Anterior cingulate cortex (tissue), 58 donors: ENCODE results near the gene PALD1.
"Not testable (repeated sequence)": the region's sequence is repeated elsewhere in the genome, so short reads cannot be mapped to it uniquely, and the experiment has no call there.

ENCODE experiments used
- DNase-seq, 58 donors: peaks; one replicate each; lab custom pipeline; 2025; lab: John Stamatoyannopoulos, UW

Gene PALD1

GRCh38 chr10:70596860-70597809, 118.6 kb downstream of the PALD1 start:
- DNase-seq = no peak

DNA sequence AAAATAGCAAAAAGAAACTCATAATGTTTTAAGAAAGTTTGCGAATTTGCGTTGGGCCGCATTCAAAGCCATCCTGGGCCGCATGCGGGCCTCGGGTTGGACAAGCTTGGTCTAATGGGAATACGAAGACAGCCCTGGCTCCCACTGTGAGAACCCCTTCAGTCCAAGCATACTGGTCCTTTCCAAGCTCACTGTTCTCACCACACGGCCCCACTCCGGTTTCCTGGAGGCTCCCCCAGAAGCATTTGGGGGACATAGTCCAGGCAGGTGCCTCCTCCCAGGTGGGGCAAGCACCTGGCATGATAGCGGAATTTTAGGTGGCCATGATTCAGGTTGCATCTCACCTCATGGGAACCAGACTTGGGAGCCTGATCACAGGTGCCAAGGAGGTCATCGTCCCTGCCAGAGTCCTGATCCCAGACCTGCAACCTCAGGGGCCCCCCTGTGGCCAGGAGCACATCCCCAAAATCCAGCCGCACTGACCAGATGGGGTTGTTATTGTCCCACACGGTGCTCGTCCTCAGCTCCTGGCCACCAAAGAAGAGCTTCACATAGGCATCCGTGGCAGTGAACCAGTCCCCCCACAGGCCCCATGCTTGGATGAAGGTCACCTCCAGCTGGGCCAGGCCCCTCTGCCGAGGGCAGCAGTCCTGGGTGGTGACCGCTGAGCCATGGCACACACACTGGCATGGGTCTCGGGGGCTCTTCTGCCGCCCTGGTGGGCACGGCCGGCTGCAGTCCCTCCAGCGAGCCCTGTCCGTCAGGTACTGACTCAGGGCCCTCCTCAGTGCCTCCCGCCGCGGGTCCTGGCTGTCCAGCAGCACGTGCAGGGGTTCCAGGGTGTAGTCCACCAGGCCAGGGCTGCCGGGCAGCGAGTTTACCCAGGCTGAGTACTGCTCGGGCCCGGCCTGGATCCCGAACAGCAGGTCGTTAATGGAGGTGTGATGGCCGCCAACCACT, 119.6 kb downstream of the PALD1 start:
- no peak for DNase-seq

- no peak for DNase-seq
Observed at GRCh38 chr10:70598857-70599295, 120.3 kb downstream of the PALD1 start.

- DNase-seq = no peak
Observed at GRCh38 chr10:70599319-70599718, 120.8 kb downstream of the PALD1 start.

DNA sequence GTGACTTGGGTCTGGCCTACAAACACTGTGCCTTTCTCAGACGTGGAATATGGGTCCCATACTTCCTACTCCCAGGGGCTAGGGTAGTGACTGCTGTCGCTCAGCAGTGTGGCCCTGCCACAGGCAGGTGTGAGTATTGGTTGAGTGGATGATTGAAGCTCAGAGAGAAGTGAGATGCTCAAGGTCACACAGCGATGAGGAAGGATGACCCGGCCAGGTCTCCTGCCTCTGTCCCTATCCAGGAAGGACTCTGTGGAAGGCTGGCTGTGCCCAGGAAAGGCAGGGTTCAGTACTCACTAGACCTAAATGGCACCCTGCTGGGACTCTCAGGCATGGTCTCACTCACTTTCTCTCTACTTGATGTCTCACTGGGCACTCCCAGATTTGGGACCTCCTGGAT, 121.2 kb downstream of the PALD1 start:
- no peak for DNase-seq

DNA sequence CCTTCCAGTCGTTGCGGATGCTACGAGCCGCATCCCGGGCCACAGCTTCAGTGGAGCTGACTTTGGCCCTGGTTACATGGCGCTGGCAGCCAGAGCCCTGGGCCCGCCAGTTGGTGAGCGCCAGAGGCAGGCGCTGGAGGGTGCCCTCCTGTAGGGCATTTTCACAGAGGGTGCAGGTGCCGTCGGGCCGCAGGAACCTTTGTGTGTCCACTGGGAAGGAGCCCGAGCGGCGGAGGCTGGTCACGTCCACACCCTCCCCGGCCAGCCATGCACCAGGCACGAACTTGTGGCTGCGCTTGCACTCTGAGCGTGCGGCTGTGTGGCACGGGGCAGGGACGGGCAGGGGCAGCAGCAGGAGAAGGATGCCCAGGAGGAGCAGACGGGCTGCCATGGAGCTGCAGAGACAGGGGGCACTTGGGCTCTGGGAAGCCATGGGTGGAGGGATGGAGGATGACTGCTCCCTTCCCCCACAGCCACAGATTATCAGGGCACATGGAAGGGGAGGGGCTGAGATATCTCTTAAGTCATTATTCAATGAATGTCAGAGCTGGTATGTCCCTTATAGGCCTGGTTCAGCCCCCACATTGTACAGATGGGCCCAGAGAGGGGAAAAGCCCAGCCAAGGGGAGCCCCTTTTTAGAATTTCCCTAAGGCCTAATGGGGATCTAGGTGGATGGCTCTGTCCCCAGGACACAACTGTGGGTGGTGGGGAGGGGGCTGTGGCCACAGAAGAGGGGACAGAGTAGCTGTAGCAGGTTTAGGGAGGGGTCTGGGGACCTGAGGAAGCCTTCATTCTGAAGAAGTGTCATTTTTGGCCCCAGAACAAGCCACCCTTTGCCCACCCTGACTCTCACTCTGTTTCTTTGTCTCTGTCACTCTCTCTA, 122.2 kb downstream of the PALD1 start:
- DNase-seq = no peak

DNA sequence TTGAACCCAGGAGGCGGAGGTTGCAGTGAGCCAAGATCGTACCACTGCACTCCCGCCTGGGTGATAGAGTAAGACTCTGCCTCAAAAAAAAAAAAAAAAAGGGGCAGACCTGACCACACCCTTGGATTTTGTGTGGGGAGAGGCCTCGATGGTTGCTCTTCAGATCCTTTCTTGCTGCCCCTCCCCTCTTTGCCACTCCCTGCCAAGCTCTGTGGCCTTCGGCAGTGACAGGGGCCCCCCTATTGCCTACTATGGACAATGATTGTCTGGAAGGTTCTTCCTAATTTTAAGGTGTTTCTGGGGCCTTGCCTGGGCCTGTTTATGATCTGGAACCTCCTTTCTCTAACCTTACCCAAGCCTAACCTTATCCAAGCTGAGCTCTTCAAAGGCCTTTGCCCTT, 123.2 kb downstream of the PALD1 start:
- DNase-seq = no peak

GRCh38 chr10:70602665-70603448, 124.3 kb downstream of the PALD1 start, which contains the start of gene PRF1:
PRF1 (minus strand) TSS chr10:70602741; CDS start chr10:70600902, 1,839 bp downstream.
- no peak for DNase-seq

- no peak for DNase-seq
Observed at GRCh38 chr10:70603449-70603801, 124.9 kb downstream of the PALD1 start.

DNA sequence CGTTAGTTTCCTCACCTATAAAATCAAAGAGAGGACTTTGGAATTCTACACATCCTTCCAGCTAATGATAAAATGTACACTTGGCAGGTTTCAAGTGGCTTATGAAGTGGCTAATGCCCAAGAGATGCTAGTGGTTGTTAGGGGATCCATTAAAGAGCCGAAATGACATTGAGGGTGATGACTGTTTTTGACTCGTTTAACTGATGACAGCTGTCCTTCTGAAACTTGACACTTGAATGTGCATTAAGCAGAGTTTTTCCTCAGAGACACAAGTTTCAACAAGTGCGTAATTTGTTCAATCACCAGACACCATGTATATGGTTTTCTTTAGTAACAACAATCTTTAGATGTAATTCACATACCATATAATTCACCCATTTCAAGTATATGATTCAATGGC, 125.5 kb downstream of the PALD1 start:
- DNase-seq = no peak

- no peak for DNase-seq
Observed at GRCh38 chr10:70605161-70605560, 126.6 kb downstream of the PALD1 start.

DNA sequence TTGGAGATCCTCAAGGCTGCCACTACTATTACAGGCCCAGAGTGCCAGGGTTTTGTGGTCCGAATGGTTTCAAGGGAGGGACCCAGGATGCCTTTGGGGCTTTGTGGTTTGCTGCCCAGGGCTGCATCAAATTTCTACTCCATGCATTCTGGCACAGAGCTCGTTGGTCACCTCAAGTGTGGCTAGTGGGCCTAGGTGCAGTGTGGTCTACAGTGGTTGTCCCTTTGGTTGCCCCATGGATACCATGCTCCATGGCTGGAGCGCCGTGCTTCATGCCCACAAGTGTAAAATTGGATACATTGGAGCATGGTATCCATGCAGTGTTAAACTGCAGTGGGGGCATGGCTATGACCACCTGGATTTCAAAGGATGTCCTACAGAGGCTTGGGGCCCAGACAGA, 129.4 kb downstream of the PALD1 start:
- no peak for DNase-seq

DNA sequence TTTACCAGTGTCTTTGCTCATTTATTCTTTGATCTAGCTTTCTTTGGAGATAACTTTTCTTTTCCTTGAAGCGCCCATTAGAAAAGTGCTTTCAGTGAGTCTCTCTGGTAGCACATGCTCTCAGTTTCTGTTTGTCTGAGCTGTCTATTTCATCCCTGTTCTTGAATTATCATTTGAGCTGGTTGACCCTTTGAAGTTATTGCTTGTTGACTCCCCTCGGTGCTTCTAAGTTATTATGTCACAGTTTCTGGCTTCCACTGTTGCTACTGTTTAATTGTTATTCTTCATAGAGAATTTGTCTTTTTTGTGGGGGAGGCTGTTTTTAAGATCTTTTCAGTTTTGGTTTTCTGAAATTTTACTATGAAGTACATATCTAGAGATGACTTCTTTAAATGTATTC, 135.4 kb downstream of the PALD1 start:
- no peak for DNase-seq

- not testable (repeated sequence) for DNase-seq
Observed at GRCh38 chr10:70614364-70614763, 135.8 kb downstream of the PALD1 start.

DNA sequence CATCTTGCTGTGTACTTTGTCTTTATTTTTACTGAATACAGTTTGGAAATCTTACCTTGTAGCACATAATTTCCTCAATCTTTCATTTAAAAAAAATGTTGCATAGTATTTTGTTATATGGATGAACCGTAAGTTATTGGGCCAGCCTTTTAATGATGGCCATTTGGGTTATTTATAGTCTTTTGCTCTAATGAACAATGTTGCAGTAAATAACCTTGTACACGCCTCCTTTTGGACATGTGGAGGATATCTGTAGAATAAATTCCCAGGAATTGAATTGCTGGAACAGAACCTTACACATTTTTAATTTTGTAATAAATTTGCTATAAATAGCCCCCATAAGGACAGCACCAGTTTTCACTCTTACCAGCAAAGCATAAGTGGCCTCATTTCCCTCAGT, 136.6 kb downstream of the PALD1 start:
- DNase-seq = no peak

- no peak for DNase-seq
Observed at GRCh38 chr10:70615784-70616522, 137.4 kb downstream of the PALD1 start.

- no peak for DNase-seq
Observed at GRCh38 chr10:70616761-70617160, 138.2 kb downstream of the PALD1 start.
